Measurements from ENCODE around the gene DPYSL4. TPM values are rescaled to one million over a fixed set of nuclear protein-coding genes. Genes with fewer than 3 reads are reported as not detected.

Gene DPYSL4
- polyA plus RNA-seq, 6 donors from 2014 or later: not detected

DNA sequence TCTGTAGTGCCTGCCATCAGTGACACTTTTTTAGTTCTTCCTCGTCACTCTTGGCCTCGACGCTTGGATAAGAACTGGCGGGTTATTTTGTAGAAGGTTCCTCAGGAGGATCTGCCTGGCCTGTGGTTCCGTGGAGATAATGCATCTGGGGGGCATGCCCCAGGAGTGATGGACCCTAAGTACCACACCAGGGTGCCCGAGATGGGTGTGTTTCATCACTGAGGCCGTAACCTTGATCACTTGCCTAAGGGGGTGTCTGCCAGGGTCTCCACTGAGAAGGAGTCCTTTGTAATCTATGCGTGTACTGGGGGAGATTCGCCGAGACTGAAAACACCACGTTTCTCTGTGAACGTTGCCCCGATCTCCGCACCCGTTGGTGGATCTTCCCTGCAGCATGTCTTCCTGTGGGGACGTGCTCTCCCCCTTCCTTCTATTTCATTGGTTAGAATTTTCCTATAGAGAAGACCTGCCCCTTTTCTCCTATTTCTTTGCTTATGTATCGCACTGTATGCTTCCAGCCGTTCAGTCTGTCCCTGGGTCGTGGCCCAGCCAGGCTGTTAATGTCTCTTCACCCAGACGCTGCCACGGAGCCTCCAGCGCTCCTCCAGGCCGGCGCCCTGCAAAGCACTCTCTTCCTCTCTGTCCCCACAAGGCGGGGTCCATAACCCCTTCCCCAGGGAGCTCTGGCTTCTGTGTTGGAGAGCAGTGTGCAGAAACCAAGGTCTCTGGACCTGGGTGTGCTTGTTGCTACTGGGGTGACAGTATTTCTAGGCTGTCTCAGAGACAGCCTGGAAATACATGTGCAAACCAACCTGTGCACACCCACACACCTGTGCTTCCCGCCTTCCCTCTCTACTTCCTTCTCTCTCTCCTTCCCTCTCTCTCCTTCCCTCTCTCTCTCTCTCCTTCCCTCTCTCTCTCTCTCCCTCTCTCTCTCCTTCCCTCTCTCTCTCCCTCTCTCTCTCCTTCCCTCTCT, 14.4 kb upstream of the DPYSL4 start:
- H3K4me3 Mint-ChIP-seq: no peak overlapping the region
- peaks cover 18 to 24% (median 21%) of the 10 kb centered on the region in 3 donors for H3K4me1 Mint-ChIP-seq
- H3K27me3 Mint-ChIP-seq: peaks cover 31 to 51% (median 36%) of the 10 kb centered on the region in 3 donors
- peaks cover 0 to 4% (median 0%) of the 10 kb centered on the region in 7 donors for H3K9me3 Mint-ChIP-seq
- ATAC-seq (ENCODE audit: low read depth in 2 of 2) (no peak), DNase-seq (no peak)
- no peaks in the 10 kb centered on the region for H3K36me3 Mint-ChIP-seq
- no peak overlapping the region for H3K27ac Mint-ChIP-seq

DNA sequence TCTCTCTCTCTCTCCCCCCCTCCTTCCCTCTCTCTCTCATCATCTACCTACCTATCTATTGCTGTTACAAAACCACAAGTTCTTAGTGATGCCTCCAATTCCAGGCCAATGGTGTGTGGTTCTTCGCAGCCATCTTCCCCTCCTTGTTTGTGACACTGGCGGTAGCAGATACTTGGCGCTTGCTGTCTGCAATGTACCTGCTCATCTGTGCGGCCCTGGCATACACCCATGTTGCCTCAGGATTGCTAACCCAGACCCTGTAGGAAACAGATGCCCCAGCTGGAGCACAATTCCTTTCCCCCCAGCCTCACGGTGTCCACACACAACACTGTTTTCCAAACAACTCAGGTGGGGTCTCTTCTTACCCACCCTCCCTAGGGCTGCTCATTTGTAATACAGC, 13.6 kb upstream of the DPYSL4 start:
- peaks cover 39 to 51% (median 40%) of the 10 kb centered on the region in 3 donors for H3K27me3 Mint-ChIP-seq

DNA sequence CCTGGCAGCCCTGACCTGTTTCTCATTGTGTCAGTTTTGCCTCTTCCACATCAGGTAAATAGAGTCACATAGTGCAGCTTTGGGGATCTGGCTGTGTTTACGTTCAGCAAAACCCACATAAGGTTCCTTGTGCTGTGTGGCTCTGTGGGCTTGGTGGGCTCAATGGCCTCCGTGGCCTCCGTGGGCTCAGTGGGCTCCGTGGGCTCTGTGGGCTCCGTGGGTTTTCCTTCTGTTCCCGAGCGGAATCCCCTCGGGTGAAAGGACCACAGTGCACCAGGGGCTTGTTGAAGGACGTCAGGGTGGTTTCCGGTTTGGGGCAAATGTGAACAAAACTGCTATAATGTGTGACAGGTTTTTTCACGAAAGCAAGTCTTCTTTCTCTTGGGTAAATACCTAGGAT, 12.5 kb upstream of the DPYSL4 start:
- Mint-ChIP-seq H3K4me3 (no peak overlapping the region), H3K4me1 (peaks cover 18 to 24% (median 21%) of the 10 kb centered on the region in 3 donors), H3K36me3 (no peaks in the 10 kb centered on the region), H3K27me3 (peaks cover 45 to 57% (median 50%) of the 10 kb centered on the region in 3 donors), H3K9me3 (peaks cover 0 to 4% (median 0%) of the 10 kb centered on the region in 7 donors), H3K27ac (no peak overlapping the region)
- DNase-seq (no peak), ATAC-seq (ENCODE audit: low read depth in 2 of 2) (no peak)

More for the DNA sequence above, 13.6 kb upstream of the DPYSL4 start:
- peak overlapping the region in 3 of 6 donors; percentile 19 to 74 (median 50) for H3K27ac Mint-ChIP-seq
- peaks cover 0 to 4% (median 0%) of the 10 kb centered on the region in 7 donors for H3K9me3 Mint-ChIP-seq
- DNase-seq (no peak), ATAC-seq (ENCODE audit: low read depth in 2 of 2) (no peak)
- no peaks in the 10 kb centered on the region for H3K36me3 Mint-ChIP-seq
- H3K4me3 Mint-ChIP-seq: no peak overlapping the region
- peaks cover 18 to 24% (median 21%) of the 10 kb centered on the region in 3 donors for H3K4me1 Mint-ChIP-seq

DNA sequence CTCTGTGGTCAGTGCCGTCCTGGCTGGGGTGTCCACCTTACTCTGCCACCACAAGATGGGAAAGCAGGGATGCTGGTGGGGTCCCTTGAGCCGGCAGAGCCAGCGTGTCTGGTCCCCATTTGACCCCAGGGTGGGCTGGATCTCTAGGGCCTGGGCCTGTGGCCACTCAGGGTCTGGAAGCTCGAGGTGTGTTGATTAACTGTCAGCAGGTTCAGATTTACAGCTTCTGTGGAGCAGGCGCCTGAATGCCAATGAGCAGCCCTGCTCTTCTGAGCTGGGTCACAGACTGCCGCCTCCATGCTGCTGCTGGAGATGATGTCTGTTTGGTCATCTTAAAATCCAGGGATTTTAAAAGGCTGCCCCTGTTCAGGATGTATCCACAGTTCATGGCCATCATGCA, 11.3 kb upstream of the DPYSL4 start:
- peaks cover 0 to 4% (median 0%) of the 10 kb centered on the region in 7 donors for H3K9me3 Mint-ChIP-seq
- H3K4me3 Mint-ChIP-seq: peak overlapping the region in 1 of 8 donors; percentile 4
- H3K27me3 Mint-ChIP-seq: peaks cover 48 to 60% (median 54%) of the 10 kb centered on the region in 3 donors
- peak in 1 of 2 donors; percentile 12 for ATAC-seq (ENCODE audit: low read depth in 2 of 2)
- H3K36me3 Mint-ChIP-seq: no peaks in the 10 kb centered on the region
- no peak for DNase-seq
- peaks cover 18 to 24% (median 21%) of the 10 kb centered on the region in 3 donors for H3K4me1 Mint-ChIP-seq
- no peak overlapping the region for H3K27ac Mint-ChIP-seq

DNA sequence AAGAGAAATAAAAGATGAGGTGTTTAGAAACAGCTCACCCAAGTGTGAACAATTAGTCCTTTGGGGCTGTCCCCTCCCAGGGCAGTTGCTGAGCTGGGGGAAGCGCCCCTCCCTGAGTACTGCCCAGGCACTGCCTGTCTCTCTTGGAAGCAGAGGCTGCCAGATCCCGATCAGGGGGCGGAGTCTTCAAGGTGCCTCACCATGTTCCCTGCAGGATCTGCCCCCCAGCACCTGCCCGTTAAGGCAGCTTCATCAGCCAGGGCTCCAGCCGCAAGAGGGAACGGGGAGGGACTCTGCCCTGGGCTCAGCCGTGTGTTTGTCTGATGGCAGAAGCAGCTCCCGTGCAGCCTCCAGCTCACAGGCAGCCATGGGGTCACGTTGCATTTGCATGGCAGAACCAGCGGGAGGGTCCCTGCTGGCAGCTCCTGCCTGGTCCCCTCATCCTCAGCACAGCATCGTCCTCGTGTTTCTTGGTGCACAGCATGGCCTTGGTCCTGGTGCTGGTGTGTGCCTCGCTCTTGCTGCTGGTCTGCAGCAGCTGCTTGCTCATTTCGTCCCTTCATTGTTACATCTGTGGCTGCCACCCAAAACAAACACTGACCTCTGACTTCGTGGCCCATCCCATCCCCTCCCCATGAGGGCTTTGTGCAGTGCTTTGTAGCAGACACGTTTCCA, 10.7 kb upstream of the DPYSL4 start:
- DNase-seq (no peak), ATAC-seq (ENCODE audit: low read depth in 2 of 2) (peak; percentile 54 to 67)
- Mint-ChIP-seq H3K27ac (peak overlapping the region in 1 of 6 donors; percentile 86), H3K27me3 (peaks cover 52 to 60% (median 58%) of the 10 kb centered on the region in 3 donors), H3K36me3 (no peaks in the 10 kb centered on the region), H3K4me1 (peaks cover 18 to 24% (median 21%) of the 10 kb centered on the region in 3 donors), H3K9me3 (peaks cover 0 to 4% (median 0%) of the 10 kb centered on the region in 7 donors), H3K4me3 (peak overlapping the region in 6 of 8 donors; percentile 15 to 56 (median 52))

DNA sequence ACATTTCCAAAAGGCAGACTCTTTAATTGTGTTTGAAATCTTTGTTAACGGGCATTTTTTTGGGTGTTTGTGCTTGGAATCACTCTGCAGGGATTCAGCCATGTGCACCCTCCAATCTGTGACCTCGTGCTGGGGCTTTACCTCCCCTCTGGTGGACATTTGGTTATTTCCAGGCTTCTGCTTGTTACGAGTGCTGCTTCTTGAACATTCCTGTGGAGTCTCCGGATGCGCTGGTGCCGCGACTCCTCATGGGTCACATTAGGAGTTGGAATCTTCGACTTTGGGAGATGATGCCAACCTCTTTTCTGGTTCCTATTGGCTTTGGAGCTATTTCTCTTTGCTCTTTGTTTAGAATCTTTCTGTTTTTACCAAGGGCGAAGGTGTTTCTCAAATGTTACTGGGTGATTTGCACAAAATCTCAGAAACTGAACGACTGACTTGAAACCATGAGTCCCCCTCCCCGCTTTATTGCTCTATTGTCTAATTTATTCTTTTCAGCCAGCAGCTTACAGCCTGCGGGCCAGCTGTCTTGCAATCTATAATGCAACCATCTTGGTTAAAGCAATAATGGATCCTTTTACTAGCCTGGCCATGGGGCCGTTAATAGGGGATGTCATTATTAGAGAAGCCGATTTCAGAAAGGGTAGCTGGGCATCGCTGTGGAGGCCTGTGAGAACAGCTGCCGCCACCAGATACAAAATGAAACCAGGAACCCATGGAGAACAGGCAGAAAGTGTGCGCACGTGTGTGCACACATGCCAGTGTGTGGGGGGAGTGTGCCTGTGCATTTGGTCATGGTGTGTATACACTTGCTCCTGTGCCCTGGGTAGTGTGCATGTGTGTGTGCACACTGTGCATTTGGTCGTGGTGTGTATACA, 9.9 kb upstream of the DPYSL4 start:
- peaks cover 53 to 60% (median 57%) of the 10 kb centered on the region in 3 donors for H3K27me3 Mint-ChIP-seq
- peaks cover 18 to 24% (median 21%) of the 10 kb centered on the region in 3 donors for H3K4me1 Mint-ChIP-seq
- H3K4me3 Mint-ChIP-seq: peak overlapping the region in 6 of 8 donors; percentile 21 to 68 (median 54)
- ATAC-seq (ENCODE audit: low read depth in 2 of 2) (no peak), DNase-seq (no peak)
- H3K27ac Mint-ChIP-seq: peak overlapping the region in 2 of 6 donors; percentile 38 to 86
- H3K36me3 Mint-ChIP-seq: no peaks in the 10 kb centered on the region
- peaks cover 0 to 4% (median 0%) of the 10 kb centered on the region in 7 donors for H3K9me3 Mint-ChIP-seq

DNA sequence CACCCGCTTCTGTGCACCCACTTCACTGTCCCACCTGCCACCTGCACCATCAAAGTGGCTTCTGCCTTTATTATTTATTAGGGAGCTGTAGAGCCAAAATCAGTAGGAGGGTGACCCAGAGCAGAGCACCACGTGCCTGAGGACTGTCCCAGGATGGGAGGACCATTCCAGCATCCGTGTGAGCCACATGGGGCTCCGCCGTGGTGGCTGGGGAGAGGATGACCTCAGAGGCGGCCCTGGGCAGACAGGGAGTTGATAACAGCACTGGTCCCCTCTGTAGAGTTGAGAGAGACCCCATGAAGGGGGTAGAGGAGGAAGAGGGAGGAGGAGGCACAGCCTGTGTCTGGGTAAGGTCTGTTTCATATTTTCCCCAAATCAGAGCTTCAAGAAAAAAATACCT, 8.7 kb upstream of the DPYSL4 start:
- no peak for ATAC-seq (ENCODE audit: low read depth in 2 of 2)
- peaks cover 52 to 64% (median 59%) of the 10 kb centered on the region in 3 donors for H3K27me3 Mint-ChIP-seq
- no peaks in the 10 kb centered on the region for H3K36me3 Mint-ChIP-seq
- no peak for DNase-seq
- H3K9me3 Mint-ChIP-seq: peaks cover 0 to 3% (median 0%) of the 10 kb centered on the region in 7 donors
- H3K4me3 Mint-ChIP-seq: no peak overlapping the region
- peaks cover 18 to 24% (median 21%) of the 10 kb centered on the region in 3 donors for H3K4me1 Mint-ChIP-seq
- H3K27ac Mint-ChIP-seq: no peak overlapping the region

DNA sequence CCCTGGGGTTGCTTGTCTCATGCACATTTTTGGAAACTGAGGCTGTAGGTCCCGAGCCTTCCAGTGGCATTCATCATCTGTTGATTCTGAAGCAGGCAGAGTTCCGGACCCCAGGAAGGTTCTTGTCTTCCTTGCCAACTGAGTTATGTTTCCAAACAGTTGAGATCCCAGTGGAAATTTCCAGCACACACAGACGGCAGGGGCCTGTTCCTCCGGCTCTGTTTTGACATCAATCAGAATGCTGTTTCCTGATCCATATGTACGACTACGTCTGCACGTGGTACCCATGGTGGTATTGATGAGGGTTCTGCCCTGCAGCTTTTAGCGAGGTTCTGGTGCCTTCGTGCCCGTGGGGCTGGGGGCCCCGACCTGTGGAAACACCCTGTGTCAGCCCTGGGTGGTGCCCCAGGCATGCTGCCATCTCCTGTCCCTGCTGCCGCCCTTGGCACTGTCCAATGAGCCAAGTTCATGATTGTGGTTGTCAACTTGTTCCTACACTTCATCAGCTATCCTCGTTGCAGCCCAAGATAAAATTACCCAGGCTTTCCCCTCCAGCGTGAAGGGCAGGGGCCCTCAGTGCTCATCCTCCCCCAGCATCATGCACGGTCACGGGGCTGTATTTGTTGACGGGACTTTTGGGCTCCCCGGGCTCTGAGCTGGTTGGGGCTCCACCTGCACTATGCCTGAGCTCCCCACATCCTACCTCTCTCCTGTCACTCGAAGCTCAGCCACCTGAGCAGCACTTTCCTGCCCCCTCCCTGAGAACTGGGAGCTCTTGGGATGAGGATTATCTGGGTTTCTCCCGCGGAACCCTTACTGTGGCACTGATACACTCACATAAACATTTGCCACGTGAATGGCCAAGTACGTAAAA, 7.8 kb upstream of the DPYSL4 start:
- DNase-seq (no peak), ATAC-seq (ENCODE audit: low read depth in 2 of 2) (no peak)
- no peak overlapping the region for H3K27ac Mint-ChIP-seq
- no peaks in the 10 kb centered on the region for H3K9me3 Mint-ChIP-seq
- peaks cover 56 to 63% (median 61%) of the 10 kb centered on the region in 3 donors for H3K27me3 Mint-ChIP-seq
- no peak overlapping the region for H3K4me3 Mint-ChIP-seq
- peaks cover 12 to 21% (median 19%) of the 10 kb centered on the region in 3 donors for H3K4me1 Mint-ChIP-seq
- no peaks in the 10 kb centered on the region for H3K36me3 Mint-ChIP-seq

DNA sequence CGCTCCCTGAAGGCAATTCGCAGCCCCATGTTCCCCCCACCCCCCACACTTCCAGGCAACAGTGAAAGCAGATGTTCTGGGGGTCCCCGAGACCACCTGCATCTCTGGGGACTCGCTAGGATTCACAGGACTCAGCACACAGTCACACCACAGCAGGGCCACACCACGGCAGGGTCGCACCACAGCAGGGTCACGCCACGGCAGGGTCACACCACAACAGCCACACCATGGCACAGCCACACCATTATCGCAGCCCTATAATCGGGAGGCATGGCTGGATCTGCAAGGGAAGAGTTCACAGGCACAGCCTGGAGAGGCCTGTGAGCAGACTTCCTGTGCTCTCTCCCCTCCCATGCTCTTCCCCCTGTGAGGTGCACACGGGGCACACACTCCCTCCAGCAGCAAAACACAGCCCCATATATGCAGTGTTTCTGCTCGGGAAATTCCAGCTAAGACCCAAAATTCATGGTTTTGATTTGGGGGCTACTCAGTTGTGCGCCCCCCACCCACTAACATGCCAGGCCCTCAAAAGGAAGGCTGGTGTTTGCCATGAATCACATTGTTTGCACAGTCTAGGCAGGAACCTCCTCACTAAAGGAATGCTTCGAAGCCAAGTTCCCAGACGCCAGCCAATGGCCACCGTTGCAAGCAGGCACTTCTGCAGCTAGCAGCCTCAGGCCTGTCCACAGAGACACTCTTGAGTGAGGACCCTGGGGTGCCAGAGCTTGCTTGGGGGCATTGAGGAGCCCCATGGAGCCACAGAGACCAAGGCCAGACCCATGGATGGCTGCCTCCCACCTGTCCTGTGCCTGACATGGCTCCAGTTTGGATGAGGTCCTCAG, 7.0 kb upstream of the DPYSL4 start:
- Mint-ChIP-seq H3K27ac (no peak overlapping the region), H3K4me1 (peaks cover 10 to 23% (median 19%) of the 10 kb centered on the region in 3 donors), H3K36me3 (no peaks in the 10 kb centered on the region), H3K27me3 (peaks cover 63 to 68% (median 65%) of the 10 kb centered on the region in 3 donors), H3K9me3 (peaks cover 0 to under 1% (median 0%) of the 10 kb centered on the region in 7 donors), H3K4me3 (no peak overlapping the region)
- no peak for ATAC-seq (ENCODE audit: low read depth in 2 of 2)
- DNase-seq: no peak

DNA sequence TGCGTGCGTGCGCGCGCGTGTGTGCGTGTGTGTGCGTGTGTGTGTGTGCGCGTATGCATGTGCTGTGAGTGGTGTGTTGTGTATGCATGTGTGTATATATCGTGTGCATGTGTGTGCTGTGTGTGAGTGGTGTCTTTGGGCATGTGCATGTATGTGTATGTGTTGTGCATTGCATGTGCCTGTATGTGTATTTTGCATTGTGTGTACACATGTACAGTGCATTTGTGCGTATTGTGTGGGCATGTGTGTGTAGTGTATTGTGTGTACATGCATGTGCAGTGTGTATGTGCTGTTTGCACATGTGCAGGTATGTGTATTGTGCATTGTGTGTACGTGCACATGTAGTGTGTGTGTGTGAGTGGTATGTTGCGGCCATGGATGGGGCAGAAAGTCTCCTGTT, 6.0 kb upstream of the DPYSL4 start:
- ATAC-seq (ENCODE audit: low read depth in 2 of 2) (no peak), DNase-seq (no peak)
- no peaks in the 10 kb centered on the region for H3K36me3 Mint-ChIP-seq
- H3K4me3 Mint-ChIP-seq: no peak overlapping the region
- peaks cover 59 to 70% (median 69%) of the 10 kb centered on the region in 3 donors for H3K27me3 Mint-ChIP-seq
- peaks cover 10 to 18% (median 13%) of the 10 kb centered on the region in 3 donors for H3K4me1 Mint-ChIP-seq
- H3K27ac Mint-ChIP-seq: no peak overlapping the region
- peaks cover 0 to 3% (median 0%) of the 10 kb centered on the region in 7 donors for H3K9me3 Mint-ChIP-seq

DNA sequence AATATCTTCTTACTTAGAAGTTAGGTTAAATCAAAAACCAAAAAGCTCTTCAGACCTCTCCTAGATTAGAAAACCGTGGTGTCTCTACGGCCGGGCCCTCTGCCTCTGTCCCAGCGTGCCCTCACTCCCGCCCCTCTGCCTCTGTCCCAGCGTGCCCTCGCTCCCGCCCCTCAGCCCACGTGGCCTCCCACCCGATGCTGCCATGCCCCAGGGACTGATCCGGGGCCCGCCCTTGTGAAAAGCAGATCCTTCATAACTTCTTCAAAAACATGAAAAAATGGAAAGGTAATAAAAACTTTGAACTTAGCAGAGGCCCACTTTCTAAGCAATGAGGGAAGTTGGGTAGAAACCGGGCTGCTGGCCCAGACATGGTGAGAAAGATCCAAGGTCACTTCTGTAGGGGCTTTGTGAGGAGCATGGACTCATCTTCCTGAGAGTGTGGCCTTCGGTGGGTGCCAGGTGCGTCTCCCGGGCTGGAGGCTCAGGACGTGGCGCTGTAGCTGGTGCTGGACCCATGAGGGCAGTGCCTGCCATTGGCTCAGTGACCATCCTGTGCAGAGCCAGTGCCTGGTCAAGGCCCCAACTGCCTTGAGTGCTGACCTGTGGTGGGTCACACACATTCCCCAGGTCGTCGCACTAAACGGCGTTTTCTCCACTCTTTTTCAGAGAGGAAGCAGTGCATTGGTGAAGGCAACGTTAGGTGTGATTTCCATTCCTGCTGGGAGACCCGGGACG, 4.9 kb upstream of the DPYSL4 start:
- peaks cover 51 to 61% (median 58%) of the 10 kb centered on the region in 3 donors for H3K27me3 Mint-ChIP-seq
- no peak for ATAC-seq (ENCODE audit: low read depth in 2 of 2)
- peaks cover 3 to 9% (median 7%) of the 10 kb centered on the region in 3 donors for H3K4me1 Mint-ChIP-seq
- no peak overlapping the region for H3K27ac Mint-ChIP-seq
- DNase-seq: no peak
- H3K9me3 Mint-ChIP-seq: peaks cover 0 to 3% (median 0%) of the 10 kb centered on the region in 7 donors
- no peak overlapping the region for H3K4me3 Mint-ChIP-seq
- H3K36me3 Mint-ChIP-seq: no peaks in the 10 kb centered on the region
